Aorta (tissue), 5 donors: ENCODE data around the gene TMCO6. TPM values are rescaled to one million over a fixed set of nuclear protein-coding genes. Genes with fewer than 3 reads are reported as not detected.
"Not testable (repeated sequence)": the region's sequence is repeated elsewhere in the genome, so short reads cannot be mapped to it uniquely, and the experiment has no call there.

Experiments used
- ATAC-seq: fragments of 200-7000 bp; cut with Tn5 transposase; one replicate; pipeline ENCODE4 v1.9.1; 2022; ENCODE audit warnings: moderate library complexity; ENCODE audit not compliant: low FRiP score
- DNase-seq, 2 donors: peaks; one replicate each; pipeline ENCODE4 v3.0.0-alpha.2; 2020
- H3K27ac ChIP-seq, 2 donors: one replicate each; pipeline ENCODE4 v1.5.1; 2013; ENCODE audit warnings: low read length in 2 of 2, mild to moderate bottlenecking in 2 of 2, moderate library complexity in 2 of 2, control low read depth in 1 of 2, inconsistent platforms in 1 of 2, low read depth in 1 of 2
- H3K27me3 ChIP-seq, 2 donors: one replicate each; pipeline ENCODE4 v1.6.1; 2013; ENCODE audit warnings: control low read depth in 1 of 2, low read length in 1 of 2, mild to moderate bottlenecking in 1 of 2, moderate library complexity in 1 of 2; ENCODE audit not compliant: insufficient read depth in 2 of 2, control insufficient read depth in 1 of 2
- H3K36me3 ChIP-seq, 2 donors: one replicate each; pipeline ENCODE4 v1.6.1; 2013; ENCODE audit warnings: control low read depth in 1 of 2, low read length in 1 of 2, mild to moderate bottlenecking in 1 of 2; ENCODE audit not compliant: insufficient read depth in 2 of 2, control insufficient read depth in 1 of 2
- H3K4me1 ChIP-seq, 2 donors: one replicate each; pipeline ENCODE4 v1.6.1; 2013; ENCODE audit warnings: low read length in 2 of 2, control low read depth in 1 of 2, mild to moderate bottlenecking in 1 of 2, moderate library complexity in 1 of 2; ENCODE audit not compliant: insufficient read depth in 2 of 2, control insufficient read depth in 1 of 2
- H3K4me3 ChIP-seq, 2 donors: one replicate each; pipeline ENCODE4 v1.5.1; 2013; ENCODE audit warnings: low read length in 2 of 2, control low read depth in 1 of 2, mild to moderate bottlenecking in 1 of 2
- H3K9me3 ChIP-seq: one replicate; pipeline ENCODE4 v1.6.1; 2013; ENCODE audit warnings: mild to moderate bottlenecking, low read length; ENCODE audit not compliant: control insufficient read depth
- WGBS, 2 donors: extraction: QIAGEN DNeasy Blood & Tissue Kit; methylation state at CpG; one replicate each; pipeline ENCODE4 v1.1.7; 2013; 5-methylcytosine and 5-hydroxymethylcytosine counted together
- intact Hi-C, 2 donors: fragments of 100-400 bp; cut with DNase I; formaldehyde crosslinking; loops; one replicate each; pipeline versions ENCODE4 v1.14.2 to v1.15.0; 2022
- polyA plus RNA-seq, 2 donors: library from polyadenylated mRNA; stranded (reverse); fragments of 200-250 nt; gene quantifications; one replicate each; pipeline ENCODE4 v1.2.3, GENCODE V29; 2013
- total RNA-seq, 2 donors: library from RNA; stranded (reverse); fragmentation: NEBNext Ultra II Directional; extraction: Animal tissue kit (Norgen Biotek cat#: 25700); gene quantifications; one replicate each; pipeline ENCODE4 v1.2.1, GENCODE V29; 2021
- donor health status: healthy with polysubstance abuse.
- donor health status: Bipolar disorder and iron deficiency.
- donor health status: DM: no; HTN: no; CAD: no.
- donor health status: DM: no; HTN: no; CAD: no.
- donor health status: DM: yes; HTN: yes; CAD: no.

TMCO6 gene
- total and polyA plus RNA-seq, 4 donors: 2.9 to 11.9 (median 9.0) TPM

DNA sequence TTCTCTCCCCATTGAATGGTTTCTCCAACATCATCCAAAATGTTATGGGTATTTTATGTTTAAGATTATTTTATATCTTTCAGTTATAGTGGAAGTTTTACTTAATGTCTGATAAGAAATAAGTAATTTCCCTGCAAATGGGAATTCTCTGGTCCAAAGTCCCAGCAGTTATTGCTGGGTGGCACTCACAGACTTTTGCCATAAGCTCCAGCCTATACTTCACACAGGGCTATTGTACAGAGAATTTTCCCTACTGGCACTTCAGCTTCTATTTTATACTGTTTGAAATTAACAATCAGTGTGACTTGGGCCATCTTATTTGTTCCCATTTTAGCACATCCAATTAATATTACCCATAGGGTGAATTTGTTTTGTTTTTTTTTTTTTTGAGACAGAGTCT, 39.2 kb upstream of the TMCO6 start:
- H3K9me3 ChIP-seq: no peaks in the 10 kb centered on the region
- intact Hi-C loops: no loop called here

GRCh38 chr5:140602147-140602546, 37.1 kb upstream of the TMCO6 start:
- Histone ChIP-seq H3K27me3 (no peaks in the 10 kb centered on the region), H3K27ac (no peak overlapping the region)

More for the DNA sequence above, 39.2 kb upstream of the TMCO6 start:
- Histone ChIP-seq H3K27me3 (no peaks in the 10 kb centered on the region), H3K27ac (no peak overlapping the region), H3K4me1 (no peaks in the 10 kb centered on the region), H3K36me3 (no peaks in the 10 kb centered on the region), H3K4me3 (no peak overlapping the region)
- DNase-seq: no peak
- no peak for ATAC-seq

GRCh38 chr5:140603446-140603698, 35.9 kb upstream of the TMCO6 start:
- WGBS, 2 donors: 81 to 91% methylated on average over 4 of the region's 4 CpGs
- H3K27me3 ChIP-seq, H3K27ac ChIP-seq, H3K4me3 ChIP-seq, H3K4me1 ChIP-seq, H3K36me3 ChIP-seq, DNase-seq, intact Hi-C loops, ATAC-seq, H3K9me3 ChIP-seq: not testable (repeated sequence)

More at GRCh38 chr5:140602147-140602546, 37.1 kb upstream of the TMCO6 start:
- WGBS, 2 donors: 70 to 78% methylated on average over 4 of the region's 4 CpGs
- H3K9me3 ChIP-seq: no peaks in the 10 kb centered on the region
- intact Hi-C loops: no loop called here
- no peaks in the 10 kb centered on the region for H3K4me1 ChIP-seq
- DNase-seq: no peak
- no peaks in the 10 kb centered on the region for H3K36me3 ChIP-seq
- H3K4me3 ChIP-seq: no peak overlapping the region
- ATAC-seq: no peak

GRCh38 chr5:140603734-140604133, 35.5 kb upstream of the TMCO6 start:
- ATAC-seq: no peak
- H3K9me3 ChIP-seq: no peaks in the 10 kb centered on the region
- WGBS, 2 donors: 91 to 92% methylated on average over 2 of the region's 2 CpGs
- no peak for DNase-seq
- intact Hi-C loops: no loop called here
- no peak overlapping the region for H3K27ac ChIP-seq
- no peaks in the 10 kb centered on the region for H3K27me3 ChIP-seq
- no peak overlapping the region for H3K4me3 ChIP-seq
- no peaks in the 10 kb centered on the region for H3K36me3 ChIP-seq
- H3K4me1 ChIP-seq: no peaks in the 10 kb centered on the region

DNA sequence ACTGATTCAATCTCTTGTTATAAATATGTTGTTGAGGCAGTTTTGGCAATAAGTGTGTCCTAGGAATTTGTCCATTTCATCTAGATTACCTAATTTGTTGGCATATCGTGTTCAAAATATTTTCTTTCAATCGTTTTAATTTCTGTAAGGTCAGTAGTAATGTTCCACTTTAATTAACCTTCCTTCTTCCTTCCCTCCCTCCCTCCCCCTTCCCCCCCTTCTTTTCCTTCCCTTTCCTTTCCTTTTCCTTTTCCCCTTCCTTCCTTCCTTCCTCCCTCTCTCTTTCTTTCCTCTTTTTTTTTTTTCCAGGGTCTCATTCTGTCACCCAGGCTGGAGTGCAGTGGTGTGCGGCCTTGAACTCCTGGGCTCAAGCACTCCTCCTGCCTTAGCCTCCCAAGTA, 33.4 kb upstream of the TMCO6 start:
- no peaks in the 10 kb centered on the region for H3K36me3 ChIP-seq
- intact Hi-C loops: no loop called here
- DNase-seq: no peak
- no peak overlapping the region for H3K4me3 ChIP-seq
- 77 to 80% methylated on average over 3 of the region's 3 CpGs for WGBS, 2 donors
- H3K4me1 ChIP-seq: no peaks in the 10 kb centered on the region
- ATAC-seq: no peak
- H3K27me3 ChIP-seq: no peaks in the 10 kb centered on the region
- H3K27ac ChIP-seq: no peak overlapping the region
- H3K9me3 ChIP-seq: no peaks in the 10 kb centered on the region

DNA sequence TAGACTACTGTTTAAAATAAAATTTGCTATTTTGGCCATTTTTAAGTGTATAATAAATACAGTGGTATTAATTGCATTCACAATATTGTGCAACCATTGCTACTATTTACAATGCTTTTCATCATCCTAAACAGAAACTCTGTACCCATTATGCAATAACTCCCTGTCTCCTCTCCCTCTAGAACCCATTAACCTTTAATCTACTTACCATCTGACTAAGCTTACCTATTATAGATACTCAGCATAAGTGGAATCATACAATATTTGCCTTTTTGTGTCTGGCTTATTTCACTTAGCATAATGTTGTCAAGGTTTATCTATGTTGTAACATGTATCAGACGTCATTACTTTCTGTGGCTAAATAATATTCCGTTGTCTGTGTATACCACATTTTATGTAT, 32.2 kb upstream of the TMCO6 start:
- Histone ChIP-seq H3K36me3 (no peaks in the 10 kb centered on the region), H3K4me1 (no peaks in the 10 kb centered on the region), H3K9me3 (no peaks in the 10 kb centered on the region), H3K4me3 (no peak overlapping the region), H3K27me3 (no peaks in the 10 kb centered on the region), H3K27ac (no peak overlapping the region)
- DNase-seq (no peak), ATAC-seq (no peak)
- WGBS, 2 donors: 76 to 88% methylated on average over 2 of the region's 2 CpGs
- intact Hi-C loops: no loop called here

- intact Hi-C loops: no loop called here
- Histone ChIP-seq H3K4me3 (no peak overlapping the region), H3K4me1 (no peaks in the 10 kb centered on the region), H3K36me3 (no peaks in the 10 kb centered on the region), H3K27me3 (no peaks in the 10 kb centered on the region), H3K9me3 (no peaks in the 10 kb centered on the region), H3K27ac (no peak overlapping the region)
- DNase-seq (no peak), ATAC-seq (no peak)
Measured at GRCh38 chr5:140608722-140609121, 30.5 kb upstream of the TMCO6 start.

DNA sequence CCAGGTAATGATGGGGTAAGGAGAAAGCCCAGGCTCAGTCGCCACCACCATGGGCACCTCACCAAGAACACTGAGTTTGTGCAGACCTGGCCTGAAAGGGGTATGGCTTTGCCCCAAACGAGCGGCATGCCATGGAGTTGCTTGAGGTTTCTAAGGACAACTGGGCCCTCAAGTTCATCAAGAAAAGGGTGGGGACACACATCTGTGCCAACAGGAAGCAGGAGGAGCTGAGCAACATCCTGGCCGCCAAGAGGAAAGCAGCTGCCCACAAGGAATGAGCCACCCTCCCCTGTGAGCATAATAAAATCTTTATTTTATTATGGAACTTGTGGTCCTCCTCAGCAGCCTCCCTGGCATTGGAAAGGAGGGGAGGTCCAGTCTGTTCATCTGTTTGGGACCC, 30.1 kb upstream of the TMCO6 start:
- intact Hi-C loops: no loop called here
- ATAC-seq: no peak
- H3K36me3 ChIP-seq: no peaks in the 10 kb centered on the region
- H3K27ac ChIP-seq: no peak overlapping the region
- H3K27me3 ChIP-seq: no peaks in the 10 kb centered on the region
- WGBS, 2 donors: 69 to 72% methylated on average over 4 of the region's 4 CpGs
- H3K4me1 ChIP-seq: no peaks in the 10 kb centered on the region
- DNase-seq: peak in 1 of 2 donors; percentile 72
- H3K9me3 ChIP-seq: no peaks in the 10 kb centered on the region
- no peak overlapping the region for H3K4me3 ChIP-seq

DNA sequence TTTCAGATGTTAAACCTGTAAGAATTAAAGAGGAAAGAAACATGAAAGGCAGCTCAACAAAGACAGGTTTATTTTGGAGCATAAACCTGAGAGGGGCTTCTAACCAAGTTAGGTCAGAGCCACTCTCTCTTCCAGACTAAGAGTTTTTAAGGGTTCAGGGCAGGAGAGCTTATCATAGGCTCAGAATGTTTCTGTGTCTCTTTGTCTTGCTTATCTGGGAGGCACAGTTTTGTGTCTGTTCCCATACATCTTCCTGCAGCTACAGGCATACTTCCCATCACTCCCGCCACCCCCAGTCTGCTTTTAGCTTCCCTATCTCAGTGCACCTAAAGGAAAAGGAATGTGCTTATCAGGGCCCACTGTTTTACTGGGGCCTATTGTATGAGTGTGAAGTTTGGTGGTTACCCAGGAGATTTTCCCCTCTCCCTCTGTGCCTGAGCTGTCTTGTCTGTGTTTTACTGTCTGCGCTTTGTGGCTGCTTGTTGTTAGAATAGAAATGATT, 28.2 kb upstream of the TMCO6 start:
- no peaks in the 10 kb centered on the region for H3K27me3 ChIP-seq
- WGBS, 2 donors: 81 to 82% methylated on average over 2 of the region's 2 CpGs
- H3K4me1 ChIP-seq: no peaks in the 10 kb centered on the region
- no peak for ATAC-seq
- H3K36me3 ChIP-seq: no peaks in the 10 kb centered on the region
- no peak overlapping the region for H3K4me3 ChIP-seq
- H3K27ac ChIP-seq: no peak overlapping the region
- DNase-seq: no peak
- intact Hi-C loops: no loop called here
- no peaks in the 10 kb centered on the region for H3K9me3 ChIP-seq
